Islet precursor cell (in vitro differentiated cells): Measurements from ENCODE around the gene DMPK.

Source experiments
- DNase-seq: peaks from one replicate; pipeline ENCODE4 v3.0.0-alpha.2; 2018

DMPK gene

GRCh38 chr19:45815481-45816216 lies 33.4 kb upstream of the DMPK start:
- peak; percentile 93 for DNase-seq

- peak; percentile 63 for DNase-seq
Measured at GRCh38 chr19:45814851-45815480, 32.7 kb upstream of the DMPK start, which contains the start of gene RSPH6A. TSS of gene RSPH6A (minus strand) at chr19:45815308. CDS start at chr19:45815176, 132 bp downstream.

- DNase-seq: peak; percentile 45
Measured at GRCh38 chr19:45814166-45814780, 32.0 kb upstream of the DMPK start.

- no peak for DNase-seq
Measured at GRCh38 chr19:45812297-45812696, 30.0 kb upstream of the DMPK start.

- peak; percentile 70 for DNase-seq
Measured at GRCh38 chr19:45809643-45810159, 27.4 kb upstream of the DMPK start.

GRCh38 chr19:45805719-45806118 lies 23.4 kb upstream of the DMPK start:
- DNase-seq: no peak

GRCh38 chr19:45804959-45805230 lies 22.6 kb upstream of the DMPK start:
- peak; percentile 52 for DNase-seq

- peak; percentile 49 for DNase-seq
Measured at GRCh38 chr19:45804140-45804958, 22.1 kb upstream of the DMPK start.

GRCh38 chr19:45801603-45802175 lies 19.4 kb upstream of the DMPK start:
- no peak for DNase-seq

GRCh38 chr19:45800070-45800553 lies 17.8 kb upstream of the DMPK start:
- DNase-seq: peak; percentile 70

- DNase-seq: peak; percentile 51
Measured at GRCh38 chr19:45799541-45799940, 17.3 kb upstream of the DMPK start.

- peak; percentile 80 for DNase-seq
Measured at GRCh38 chr19:45798995-45799517, 16.8 kb upstream of the DMPK start.

GRCh38 chr19:45794627-45795026 lies 12.3 kb upstream of the DMPK start:
- DNase-seq: no peak

- DNase-seq: no peak
Measured at GRCh38 chr19:45793876-45794275, 11.6 kb upstream of the DMPK start.

- no peak for DNase-seq
Measured at GRCh38 chr19:45793178-45793564, 10.9 kb upstream of the DMPK start.

- DNase-seq: peak; percentile 100
Measured at GRCh38 chr19:45792470-45793177, 10.3 kb upstream of the DMPK start, which contains the start of gene DMWD. TSS of gene DMWD (minus strand) at chr19:45792845. CDS start at chr19:45792756, 89 bp downstream.

- peak; percentile 49 for DNase-seq
Measured at GRCh38 chr19:45791744-45792469, 9.6 kb upstream of the DMPK start.

- DNase-seq: no peak
Measured at GRCh38 chr19:45790942-45791341, 8.7 kb upstream of the DMPK start.

- no peak for DNase-seq
Measured at GRCh38 chr19:45789035-45789786, 6.9 kb upstream of the DMPK start.

GRCh38 chr19:45786533-45786894 lies 4.2 kb upstream of the DMPK start:
- DNase-seq: no peak
